CD4-positive, alpha-beta T cell treated with Interleukin-15 for 1 hour (primary cell): ENCODE data around the gene ZNF641.

Experiments
- DNase-seq: peaks from one replicate; pipeline ENCODE4 v3.0.0-alpha.2; 2020

Gene ZNF641

GRCh38 chr12:48350249-48351021 lies at the start of gene ZNF641:
ZNF641 (minus strand) TSS chr12:48350919; CDS start chr12:48348090, 2,829 bp downstream.
- DNase-seq: peak; percentile 87

DNA sequence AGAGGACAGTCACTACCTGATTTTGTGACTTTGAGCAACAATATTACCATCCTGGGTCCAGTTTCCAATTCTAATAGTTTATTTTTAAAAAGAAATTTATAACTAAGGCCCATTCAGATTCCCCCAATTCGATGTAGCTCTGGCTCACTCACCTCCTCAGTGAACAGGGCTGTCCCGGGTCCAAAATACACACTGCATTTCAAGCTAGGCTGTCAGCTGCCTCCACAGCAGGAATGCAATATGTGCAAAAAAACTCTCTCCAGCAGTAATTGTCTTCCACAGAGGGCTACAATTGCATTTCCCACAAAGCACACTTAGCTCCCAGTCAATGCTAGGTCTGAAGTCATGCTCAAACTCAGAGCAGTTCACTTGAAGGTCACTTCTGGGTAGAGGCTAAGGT lies 39.3 kb upstream of the ZNF641 start:
- DNase-seq: no peak

GRCh38 chr12:48389409-48389808 lies 38.7 kb upstream of the ZNF641 start:
- no peak for DNase-seq

GRCh38 chr12:48388938-48389337 lies 38.2 kb upstream of the ZNF641 start:
- DNase-seq: no peak

DNA sequence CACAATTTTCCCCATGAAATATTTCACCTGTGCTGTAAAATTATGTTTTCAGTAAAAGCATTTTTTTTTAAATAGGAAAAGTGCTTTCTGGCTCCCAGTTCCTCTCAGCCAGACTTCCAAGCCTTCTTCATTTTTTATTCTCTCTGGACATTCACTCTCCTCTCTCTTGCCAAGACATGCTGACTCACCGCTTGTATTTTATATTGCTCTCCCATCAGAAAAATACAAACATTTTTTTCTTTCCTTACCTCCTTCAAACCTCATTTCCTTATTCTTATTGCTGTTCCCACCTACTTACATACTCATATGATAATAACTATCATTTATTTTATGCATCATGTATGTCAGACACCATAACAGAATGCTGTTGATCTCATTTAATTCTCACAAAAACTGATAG lies 37.7 kb upstream of the ZNF641 start:
- no peak for DNase-seq

- no peak for DNase-seq
Observed at GRCh38 chr12:48380596-48380995, 29.9 kb upstream of the ZNF641 start.

DNA sequence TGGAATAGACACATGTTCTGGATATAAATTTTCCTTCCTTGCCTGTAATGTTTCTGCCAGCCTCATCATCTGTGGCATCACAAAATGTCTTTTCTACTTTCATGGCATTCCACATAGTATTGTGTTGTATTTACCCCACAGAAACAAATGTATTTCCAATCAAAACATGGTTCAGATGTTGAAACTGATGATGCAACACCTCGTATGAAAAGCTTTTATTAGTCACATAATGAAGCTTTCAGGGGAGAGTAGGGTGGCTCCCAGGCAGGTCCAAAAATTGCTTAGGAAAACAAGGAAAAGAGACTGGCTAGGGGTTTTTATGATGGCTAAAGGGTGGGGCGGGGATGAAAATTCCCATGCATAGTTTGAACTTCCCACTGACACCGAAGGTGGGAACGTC lies 29.1 kb upstream of the ZNF641 start:
- DNase-seq: no peak

DNA sequence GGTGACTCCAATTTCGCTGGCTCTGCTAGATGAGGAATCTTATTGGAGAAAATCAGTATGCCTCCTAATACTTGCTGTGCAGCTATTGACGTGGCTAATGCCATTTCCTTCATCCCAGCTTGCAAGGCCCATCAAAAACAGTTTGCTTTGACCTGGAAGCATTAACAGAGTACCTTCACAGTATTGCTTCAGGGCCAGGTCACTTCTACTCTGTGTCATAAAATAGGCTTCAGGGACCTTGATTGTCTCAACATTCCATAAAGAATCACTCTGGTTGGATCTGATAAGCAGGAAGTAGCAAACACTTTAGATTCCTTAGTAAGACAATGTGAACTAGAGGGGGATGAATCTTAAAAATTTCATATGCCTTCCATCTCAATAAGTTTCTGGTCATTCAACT lies 26.9 kb upstream of the ZNF641 start:
- no peak for DNase-seq

- DNase-seq: no peak
Observed at GRCh38 chr12:48374164-48374563, 23.4 kb upstream of the ZNF641 start.

GRCh38 chr12:48366131-48366530 lies 15.4 kb upstream of the ZNF641 start:
- DNase-seq: no peak

DNA sequence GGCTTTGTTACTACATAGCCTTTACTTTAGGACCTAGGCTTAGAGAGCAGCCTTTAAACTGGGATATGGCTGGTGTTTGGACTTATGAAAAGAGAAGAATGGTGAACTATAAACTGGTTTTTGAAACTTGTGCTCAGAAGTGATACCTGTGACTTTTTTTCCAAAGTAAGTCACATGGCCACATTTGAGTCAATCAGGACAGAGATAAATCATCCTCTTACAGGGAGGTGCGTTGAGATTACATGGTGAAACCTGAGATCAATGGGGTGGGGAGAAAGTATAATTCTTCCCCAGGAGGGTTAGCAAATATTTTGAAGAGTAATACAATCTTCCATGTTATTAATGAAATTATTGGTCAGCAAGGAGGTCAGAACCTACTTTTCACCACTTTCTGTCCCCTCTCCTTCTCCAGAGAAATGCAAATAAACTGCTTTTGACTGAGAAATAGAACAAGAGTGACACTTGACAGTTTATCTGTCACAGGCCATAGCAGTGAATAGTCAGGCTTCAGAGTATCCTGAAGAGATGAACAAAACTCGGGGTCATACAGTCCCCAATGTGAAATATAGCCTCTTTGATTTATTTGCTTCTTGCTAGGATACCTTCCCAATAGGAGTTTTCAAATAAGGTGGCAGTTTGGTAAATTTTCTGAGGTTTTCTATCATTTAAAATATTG lies 11.1 kb upstream of the ZNF641 start:
- DNase-seq: no peak

DNA sequence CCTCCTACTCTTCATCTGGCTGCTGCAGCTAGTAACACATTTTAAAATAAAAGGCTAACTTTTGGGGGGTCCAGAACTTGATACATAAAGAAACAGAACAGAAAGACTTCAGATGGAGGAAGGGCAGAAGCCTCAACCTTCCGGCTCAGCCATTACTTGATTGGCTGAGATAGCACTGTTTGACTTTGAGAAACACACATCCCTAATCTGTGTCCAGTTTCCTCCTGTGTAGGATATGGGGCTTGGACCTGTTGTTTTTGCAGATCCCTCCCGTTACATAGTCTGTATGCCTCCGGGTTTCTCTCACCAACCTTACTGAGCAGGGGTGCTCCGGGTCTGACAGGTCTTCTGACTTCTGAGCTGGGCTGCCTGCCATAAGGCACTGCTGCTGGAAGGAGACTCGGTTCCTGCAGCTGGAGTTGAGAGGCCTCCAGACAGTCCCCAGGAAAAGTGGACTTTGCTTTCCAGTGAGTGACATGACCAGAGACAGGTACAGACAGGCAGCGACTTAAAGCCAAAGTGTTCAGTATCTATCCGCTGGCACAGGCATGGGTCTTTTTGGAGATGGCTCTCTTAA lies 8.3 kb upstream of the ZNF641 start:
- DNase-seq: no peak

- DNase-seq: no peak
Observed at GRCh38 chr12:48356041-48356768, 5.5 kb upstream of the ZNF641 start.

- no peak for DNase-seq
Observed at GRCh38 chr12:48352157-48352760, 1.5 kb upstream of the ZNF641 start.

- DNase-seq: no peak
Observed at GRCh38 chr12:48351022-48351708, 446 bp upstream of the ZNF641 start.

DNA sequence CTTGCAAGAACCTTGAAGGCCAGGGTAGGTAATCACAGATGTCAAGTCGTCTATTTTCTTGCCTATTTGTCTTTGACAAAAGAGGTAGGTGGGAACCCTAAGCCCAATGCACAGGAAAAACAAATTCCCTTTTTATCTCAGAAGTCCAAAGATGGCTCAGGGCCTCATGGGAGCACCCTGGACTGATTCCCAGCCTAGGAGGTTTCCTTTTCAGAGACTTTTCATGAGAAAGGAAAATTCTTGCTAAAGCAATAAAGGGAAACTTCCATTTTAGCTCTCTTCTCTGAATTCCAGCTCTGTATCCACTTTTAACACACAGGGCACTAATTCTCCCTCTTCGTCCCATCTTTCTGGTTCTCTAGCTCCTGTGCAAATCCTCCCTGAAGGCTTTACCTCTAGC lies 1.2 kb downstream of the ZNF641 start:
- no peak for DNase-seq

- no peak for DNase-seq
Observed at GRCh38 chr12:48342980-48343379, 7.7 kb downstream of the ZNF641 start.

GRCh38 chr12:48340943-48341342 lies 9.8 kb downstream of the ZNF641 start:
- no peak for DNase-seq

GRCh38 chr12:48339442-48340117 lies 11.1 kb downstream of the ZNF641 start:
- DNase-seq: no peak

DNA sequence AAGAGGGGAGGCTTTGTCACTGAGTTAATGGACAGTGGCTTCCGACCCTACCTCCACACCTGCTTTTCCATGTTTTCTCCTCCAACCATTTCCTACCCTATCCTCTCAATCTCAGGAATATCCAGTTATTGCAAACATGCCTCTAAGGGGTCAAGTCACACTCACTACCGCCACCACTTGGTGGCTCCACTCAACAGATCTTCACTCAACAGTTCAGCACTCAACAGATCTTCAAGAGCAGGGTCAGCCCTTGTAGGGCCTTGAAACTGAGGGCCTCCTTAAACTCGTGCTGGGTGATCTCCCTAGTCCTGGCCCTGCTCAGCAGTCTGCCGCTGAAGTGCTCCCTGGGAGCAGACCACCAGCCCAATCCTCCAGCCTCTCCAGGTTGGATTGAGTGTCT lies 14.2 kb downstream of the ZNF641 start:
- DNase-seq: no peak

- DNase-seq: no peak
Observed at GRCh38 chr12:48336061-48336460, 14.7 kb downstream of the ZNF641 start.

DNA sequence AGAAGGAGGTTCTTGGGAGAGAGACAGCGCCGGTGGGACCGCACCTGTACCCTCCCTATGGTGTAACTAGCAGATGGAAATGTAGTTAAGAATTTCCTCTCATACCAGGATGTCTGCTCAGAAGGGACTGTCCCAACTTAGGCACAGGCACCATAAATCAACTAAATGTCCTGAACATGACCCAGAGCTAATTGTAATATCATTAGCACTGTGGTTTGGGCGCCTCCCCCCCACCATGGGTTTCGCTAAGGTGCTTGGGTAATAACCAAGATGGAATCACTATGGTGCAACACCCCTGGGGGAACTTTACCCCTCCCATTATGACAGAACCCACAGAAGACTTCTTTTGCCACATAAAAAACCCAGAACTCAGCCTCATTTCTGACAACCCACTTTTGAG lies 15.9 kb downstream of the ZNF641 start:
- no peak for DNase-seq
